Measurements from ENCODE around the gene PHACTR3.

DNA sequence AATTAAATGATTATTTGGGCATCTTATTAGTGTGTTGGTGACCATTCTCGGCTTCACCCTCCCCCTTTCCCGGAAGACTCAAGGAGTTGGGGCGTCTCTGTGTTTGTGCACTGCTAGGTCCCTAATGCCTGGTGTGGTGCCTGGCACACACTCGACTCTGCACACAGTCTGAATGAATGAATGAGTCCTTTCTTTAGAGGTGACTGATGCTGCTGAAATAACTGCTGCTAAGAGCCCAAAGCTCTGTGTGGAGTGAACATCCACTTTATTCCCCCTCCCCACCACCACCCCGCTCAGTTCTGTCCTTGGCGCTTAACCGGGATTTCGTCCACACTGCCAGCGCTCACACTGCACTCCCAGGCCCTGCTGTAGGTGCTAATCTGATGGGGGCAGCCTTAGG, 1.2 kb upstream of the PHACTR3 start:
- TF ChIP-seq, protein P1, sequence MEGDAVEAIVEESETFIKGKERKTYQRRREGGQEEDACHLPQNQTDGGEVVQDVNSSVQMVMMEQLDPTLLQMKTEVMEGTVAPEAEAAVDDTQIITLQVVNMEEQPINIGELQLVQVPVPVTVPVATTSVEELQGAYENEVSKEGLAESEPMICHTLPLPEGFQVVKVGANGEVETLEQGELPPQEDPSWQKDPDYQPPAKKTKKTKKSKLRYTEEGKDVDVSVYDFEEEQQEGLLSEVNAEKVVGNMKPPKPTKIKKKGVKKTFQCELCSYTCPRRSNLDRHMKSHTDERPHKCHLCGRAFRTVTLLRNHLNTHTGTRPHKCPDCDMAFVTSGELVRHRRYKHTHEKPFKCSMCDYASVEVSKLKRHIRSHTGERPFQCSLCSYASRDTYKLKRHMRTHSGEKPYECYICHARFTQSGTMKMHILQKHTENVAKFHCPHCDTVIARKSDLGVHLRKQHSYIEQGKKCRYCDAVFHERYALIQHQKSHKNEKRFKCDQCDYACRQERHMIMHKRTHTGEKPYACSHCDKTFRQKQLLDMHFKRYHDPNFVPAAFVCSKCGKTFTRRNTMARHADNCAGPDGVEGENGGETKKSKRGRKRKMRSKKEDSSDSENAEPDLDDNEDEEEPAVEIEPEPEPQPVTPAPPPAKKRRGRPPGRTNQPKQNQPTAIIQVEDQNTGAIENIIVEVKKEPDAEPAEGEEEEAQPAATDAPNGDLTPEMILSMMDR (IDR thresholded peaks at IDR 0.05) = no peak
- TF ChIP-seq EP300 (IDR thresholded peaks at IDR 0.05) = no peak
- TF ChIP-seq POLR2A (IDR thresholded peaks at IDR 0.05) = no peak
- TF ChIP-seq POLR2AphosphoS5 (IDR thresholded peaks at IDR 0.05) = no peak
